HepG2 (cell line): ENCODE measurements around the gene HMGCLL1. TPM values are rescaled to one million over a fixed set of nuclear protein-coding genes. Genes with fewer than 3 reads are reported as not detected.

Experiments used
- ATAC-seq: fragments of 200-7000 bp; cut with Tn5 transposase; 3 replicates; pipeline ENCODE4 v1.9.1; 2020; ENCODE audit warnings: mild to moderate bottlenecking, moderate library complexity
- BruUV-seq: library from RNA; stranded (reverse); fragments of 400-500 nt; replicated peaks from 2 replicates; lab custom pipeline; 2021; lab: Mats Ljungman, UMichigan
- CTCF ChIA-PET: fragments of 300-600 bp; formaldehyde crosslinking; extraction: SDS; loops from one replicate; lab custom pipeline; 2021; ENCODE audit warnings: low total read pairs, inconsistent platforms, low intra/inter-chr PET ratio; lab: Yijun Ruan, JAX
- POLR2A ChIA-PET: fragments of 350-600 bp; sonication (Branson Sonifier 250); formaldehyde crosslinking; loops from one replicate; lab custom pipeline; 2020; ENCODE audit warnings: antibody characterized with exemption, inconsistent platforms; lab: Yijun Ruan, JAX
- DNase-seq: peaks from one replicate; pipeline ENCODE4 v3.0.0-alpha.2; 2015; ENCODE audit warnings: low spot score
- FAIRE-seq: peaks from 3 replicates; lab custom pipeline; 2011; peaks lifted over from hg19 to GRCh38; lab: Jason Lieb, UNC
- H2AFZ ChIP-seq: one replicate; pipeline ENCODE4 v1.6.1; 2011; ENCODE audit warnings: low read length, inconsistent platforms
- H3K27ac ChIP-seq: fragments of 300-600 bp; 3 replicates; pipeline ENCODE4 v1.8.0; 2011; ENCODE audit warnings: mixed run types, mild to moderate bottlenecking, mixed read lengths, low read length, inconsistent platforms; ENCODE audit not compliant: insufficient read depth; ENCODE audit errors: extremely low read length
- H3K27me3 ChIP-seq, 2 experiments: fragments of 200-600 bp in 1 of 2; 2 replicates in 1 of 2; 3 replicates in 1 of 2; pipeline versions ENCODE4 v1.6.0 to v1.8.0; 2011; ENCODE audit warnings: low read length in 2 of 2, mild to moderate bottlenecking in 2 of 2, moderate library complexity in 2 of 2, inconsistent platforms in 1 of 2; ENCODE audit not compliant: insufficient read depth in 2 of 2, control insufficient read depth in 1 of 2
- H3K36me3 ChIP-seq, 2 experiments: fragments of 200-600 bp in 1 of 2; replicated peaks in 1 of 2; 2 replicates in 1 of 2; 3 replicates in 1 of 2; pipeline versions ENCODE4 v1.5.1 to v1.8.0; 2011; ENCODE audit warnings: low read length in 2 of 2, inconsistent platforms in 1 of 2; ENCODE audit not compliant: insufficient read depth in 2 of 2, control insufficient read depth in 1 of 2
- H3K4me1 ChIP-seq: 2 replicates; pipeline ENCODE4 v1.5.1; 2012; ENCODE audit warnings: low read length, inconsistent platforms; ENCODE audit not compliant: insufficient read depth
- H3K4me2 ChIP-seq: 2 replicates; pipeline ENCODE4 v1.6.0; 2011; ENCODE audit warnings: low read depth, low read length, inconsistent platforms
- H3K4me3 ChIP-seq, 3 experiments: fragments of 200-600 bp in 1 of 3; sonication (generic), shearing (Covaris generic) in 1 of 3; replicated peaks in 1 of 3; 2 replicates each; pipeline ENCODE4 v1.5.1; 2011 to 2016; ENCODE audit warnings: low read length in 3 of 3, inconsistent platforms in 2 of 3, low read depth in 2 of 3, mild to moderate bottlenecking in 2 of 3, control low read depth in 1 of 3, mixed read lengths in 1 of 3; ENCODE audit not compliant: insufficient read depth in 1 of 3
- H3K79me2 ChIP-seq: one replicate; pipeline ENCODE4 v1.6.1; 2011; ENCODE audit warnings: low read length, inconsistent platforms; ENCODE audit not compliant: insufficient read depth
- H3K9ac ChIP-seq: 2 replicates; pipeline ENCODE4 v1.6.0; 2011; ENCODE audit warnings: mild to moderate bottlenecking, low read depth, low read length, inconsistent platforms; ENCODE audit not compliant: insufficient read depth
- H3K9me3 ChIP-seq: 2 replicates; pipeline ENCODE4 v1.5.1; 2012; ENCODE audit warnings: mild to moderate bottlenecking, low read length
- H4K20me1 ChIP-seq: 2 replicates; pipeline ENCODE4 v1.6.0; 2011; ENCODE audit warnings: inconsistent platforms, mild to moderate bottlenecking, low read length, moderate library complexity; ENCODE audit not compliant: insufficient read depth
- GPN1 ChIP-seq: sonication (generic); formaldehyde crosslinking; IDR thresholded peaks from 2 replicates; pipeline ENCODE4 v1.5.1; 2020; ENCODE audit warnings: missing genetic modification reagents, borderline replicate concordance
- KDM6A ChIP-seq: IDR thresholded peaks from 2 replicates; pipeline ENCODE4 v1.6.1; 2016; ENCODE audit warnings: low read depth
- KLF6 ChIP-seq: IDR thresholded peaks from 2 replicates; pipeline ENCODE4 v1.8.0; 2016; ENCODE audit warnings: missing biosample characterization, missing genetic modification reagents
- REXO4 ChIP-seq: sonication (generic); formaldehyde crosslinking; IDR thresholded peaks from 2 replicates; pipeline ENCODE4 v1.8.0; 2022; ENCODE audit warnings: missing genetic modification reagents, mild to moderate bottlenecking, borderline replicate concordance
- SALL2 ChIP-seq: sonication (generic); formaldehyde crosslinking; IDR thresholded peaks from 2 replicates; pipeline ENCODE4 v1.8.1; 2023; ENCODE audit warnings: mild to moderate bottlenecking, missing genetic modification reagents, inconsistent platforms
- TAF15 ChIP-seq: fragments of 200-400 bp; formaldehyde crosslinking; IDR thresholded peaks from one replicate; pipeline ENCODE4 v1.6.1; 2018; ENCODE audit warnings: mild to moderate bottlenecking, low read depth, low read length; ENCODE audit not compliant: poor library complexity, severe bottlenecking
- ZSCAN30 ChIP-seq: sonication (generic); formaldehyde crosslinking; IDR thresholded peaks from 2 replicates; pipeline ENCODE4 v1.5.0; 2020; ENCODE audit warnings: mild to moderate bottlenecking, missing genetic modification reagents
- WGBS: methylation state at CpG from one replicate; pipeline ENCODE4 v1.1.6; 2017; ENCODE audit warnings: low lambda C conversion rate; 5-methylcytosine and 5-hydroxymethylcytosine counted together
- in situ Hi-C: cut with HindIII; loops from 2 replicates; pipeline ENCODE4 v1.10.0; 2017; ENCODE audit warnings: low pct_unique_long_range_greater_than_20kb; ENCODE audit not compliant: extremely low pct_ligation_motif_present
- intact Hi-C: fragments of 100-400 bp; cut with micrococcal nuclease; formaldehyde crosslinking; loops from one replicate; pipeline ENCODE4 v1.10.0; 2022; ENCODE audit not compliant: unreplicated experiment
- polyA plus RNA-seq, 8 experiments: library from polyadenylated mRNA; depleted of rRNA in 3 of 8; stranded (reverse) in 7 of 8; unstranded in 1 of 8; fragments of >200 nt; fragmentation: Illumina TruSeq in 4 of 8; extraction: Trizol in 4 of 8; gene quantifications; 2 replicates each; pipeline versions ENCODE4 v1.2.1 to v1.2.3, GENCODE V29; 2011 to 2016; ENCODE audit warnings: low read depth in 4 of 8, missing spikeins in 1 of 8, mixed read lengths in 1 of 8; ENCODE audit not compliant: insufficient read depth in 1 of 8
- total RNA-seq, 5 experiments: library from RNA; depleted of rRNA; stranded (reverse); fragments of >200 nt; fragmentation: Illumina TruSeq; extraction: Trizol; gene quantifications; 2 replicates each; pipeline ENCODE4 v1.2.3, GENCODE V29; 2016; ENCODE audit warnings: low read depth in 1 of 5
- TF ChIP-seq, protein P1 (sequence below): sonication (generic); formaldehyde crosslinking; IDR thresholded peaks from 2 replicates; pipeline ENCODE4 v1.5.0; 2020; ENCODE audit warnings: missing genetic modification reagents
- TF ChIP-seq, protein P2 (sequence below): sonication (generic); formaldehyde crosslinking; IDR thresholded peaks from 2 replicates; pipeline ENCODE4 v1.4.0; 2020; ENCODE audit warnings: missing genetic modification reagents
- TF ChIP-seq, protein P3 (sequence below): sonication (generic); formaldehyde crosslinking; IDR thresholded peaks from 2 replicates; pipeline ENCODE4 v1.5.0; 2020; ENCODE audit warnings: mild to moderate bottlenecking, missing genetic modification reagents, borderline replicate concordance

The HMGCLL1 gene
- total and polyA plus RNA-seq, 2 of the 13 experiments (the other 11 are each of a cell fraction or from before 2014, with no cell fraction given): not detected

DNA sequence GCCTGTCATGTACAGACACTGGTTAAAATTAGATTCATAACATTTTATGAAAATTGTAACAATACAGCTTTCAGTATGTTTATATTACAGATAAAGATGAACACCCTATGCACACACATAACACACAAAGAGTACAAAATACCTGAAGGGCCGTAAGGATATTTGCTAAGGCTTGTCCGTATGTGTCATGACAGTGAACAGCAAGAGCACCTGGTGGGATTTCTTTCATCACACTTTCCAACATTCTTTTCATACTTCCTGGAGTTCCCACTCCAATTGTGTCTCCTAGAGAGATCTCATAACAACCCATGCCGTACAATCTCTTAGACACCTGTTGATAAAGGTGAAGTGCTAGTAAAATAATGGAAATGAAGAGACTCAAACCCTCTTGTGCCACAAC lies 83.7 kb downstream of the HMGCLL1 start (continued):
- TF ChIP-seq TAF15: no peak
- TF ChIP-seq, protein P1, sequence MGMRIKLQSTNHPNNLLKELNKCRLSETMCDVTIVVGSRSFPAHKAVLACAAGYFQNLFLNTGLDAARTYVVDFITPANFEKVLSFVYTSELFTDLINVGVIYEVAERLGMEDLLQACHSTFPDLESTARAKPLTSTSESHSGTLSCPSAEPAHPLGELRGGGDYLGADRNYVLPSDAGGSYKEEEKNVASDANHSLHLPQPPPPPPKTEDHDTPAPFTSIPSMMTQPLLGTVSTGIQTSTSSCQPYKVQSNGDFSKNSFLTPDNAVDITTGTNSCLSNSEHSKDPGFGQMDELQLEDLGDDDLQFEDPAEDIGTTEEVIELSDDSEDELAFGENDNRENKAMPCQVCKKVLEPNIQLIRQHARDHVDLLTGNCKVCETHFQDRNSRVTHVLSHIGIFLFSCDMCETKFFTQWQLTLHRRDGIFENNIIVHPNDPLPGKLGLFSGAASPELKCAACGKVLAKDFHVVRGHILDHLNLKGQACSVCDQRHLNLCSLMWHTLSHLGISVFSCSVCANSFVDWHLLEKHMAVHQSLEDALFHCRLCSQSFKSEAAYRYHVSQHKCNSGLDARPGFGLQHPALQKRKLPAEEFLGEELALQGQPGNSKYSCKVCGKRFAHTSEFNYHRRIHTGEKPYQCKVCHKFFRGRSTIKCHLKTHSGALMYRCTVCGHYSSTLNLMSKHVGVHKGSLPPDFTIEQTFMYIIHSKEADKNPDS (CRISPR knock-in tag): no peak
- TF ChIP-seq, all 625 proteins: peak for 0

DNA sequence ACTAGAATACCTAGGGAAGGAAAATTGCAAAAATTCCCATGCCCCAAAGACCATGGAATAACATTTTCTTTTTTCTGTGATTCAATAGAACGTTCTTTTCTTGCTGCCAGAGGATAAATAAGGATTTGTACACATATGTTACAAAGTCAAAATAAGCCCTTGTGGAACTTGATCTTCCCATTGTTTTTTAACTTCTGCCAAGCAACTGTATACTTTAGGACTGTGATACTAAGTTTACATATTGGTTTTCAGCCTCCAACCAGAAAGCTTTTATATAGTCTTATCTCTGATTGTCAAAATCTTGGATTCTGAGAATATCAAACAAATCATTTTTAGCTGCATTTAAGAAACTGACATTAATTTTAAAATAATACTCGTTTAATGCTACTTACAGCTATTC lies 84.6 kb downstream of the HMGCLL1 start:
- FAIRE-seq (no peak), ATAC-seq (no peak), DNase-seq (no peak)
- Histone ChIP-seq H3K9ac (no peak overlapping the region), H3K9me3 (no peaks in the 10 kb centered on the region), H3K4me3 (no peak overlapping the region), H3K27ac (no peak overlapping the region), H4K20me1 (no peaks in the 10 kb centered on the region), H3K27me3 (no peaks in the 10 kb centered on the region), H3K79me2 (no peaks in the 10 kb centered on the region), H2AFZ (no peak overlapping the region), H3K36me3 (no peaks in the 10 kb centered on the region), H3K4me1 (no peaks in the 10 kb centered on the region), H3K4me2 (no peak overlapping the region)
- in situ Hi-C loops: no loop called here
- 0% methylated on average over 2 of the region's 2 CpGs for WGBS
- CTCF ChIA-PET: no interaction called here
- intact Hi-C loops: no loop called here
- BruUV-seq: no TSS peak
- POLR2A ChIA-PET: no interaction called here
- TF ChIP-seq KLF6 (CRISPR knock-in tag) (no peak), KDM6A (CRISPR knock-in tag) (no peak), GPN1 (CRISPR knock-in tag) (no peak), SALL2 (no peak), REXO4 (CRISPR knock-in tag) (no peak), ZSCAN30 (CRISPR knock-in tag) (no peak)
- TF ChIP-seq, protein P2, sequence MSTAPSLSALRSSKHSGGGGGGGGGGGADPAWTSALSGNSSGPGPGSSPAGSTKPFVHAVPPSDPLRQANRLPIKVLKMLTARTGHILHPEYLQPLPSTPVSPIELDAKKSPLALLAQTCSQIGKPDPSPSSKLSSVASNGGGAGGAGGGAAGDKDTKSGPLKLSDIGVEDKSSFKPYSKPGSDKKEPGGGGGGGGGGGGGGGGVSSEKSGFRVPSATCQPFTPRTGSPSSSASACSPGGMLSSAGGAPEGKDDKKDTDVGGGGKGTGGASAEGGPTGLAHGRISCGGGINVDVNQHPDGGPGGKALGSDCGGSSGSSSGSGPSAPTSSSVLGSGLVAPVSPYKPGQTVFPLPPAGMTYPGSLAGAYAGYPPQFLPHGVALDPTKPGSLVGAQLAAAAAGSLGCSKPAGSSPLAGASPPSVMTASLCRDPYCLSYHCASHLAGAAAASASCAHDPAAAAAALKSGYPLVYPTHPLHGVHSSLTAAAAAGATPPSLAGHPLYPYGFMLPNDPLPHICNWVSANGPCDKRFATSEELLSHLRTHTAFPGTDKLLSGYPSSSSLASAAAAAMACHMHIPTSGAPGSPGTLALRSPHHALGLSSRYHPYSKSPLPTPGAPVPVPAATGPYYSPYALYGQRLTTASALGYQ (CRISPR knock-in tag): no peak
- TF ChIP-seq, protein P3, sequence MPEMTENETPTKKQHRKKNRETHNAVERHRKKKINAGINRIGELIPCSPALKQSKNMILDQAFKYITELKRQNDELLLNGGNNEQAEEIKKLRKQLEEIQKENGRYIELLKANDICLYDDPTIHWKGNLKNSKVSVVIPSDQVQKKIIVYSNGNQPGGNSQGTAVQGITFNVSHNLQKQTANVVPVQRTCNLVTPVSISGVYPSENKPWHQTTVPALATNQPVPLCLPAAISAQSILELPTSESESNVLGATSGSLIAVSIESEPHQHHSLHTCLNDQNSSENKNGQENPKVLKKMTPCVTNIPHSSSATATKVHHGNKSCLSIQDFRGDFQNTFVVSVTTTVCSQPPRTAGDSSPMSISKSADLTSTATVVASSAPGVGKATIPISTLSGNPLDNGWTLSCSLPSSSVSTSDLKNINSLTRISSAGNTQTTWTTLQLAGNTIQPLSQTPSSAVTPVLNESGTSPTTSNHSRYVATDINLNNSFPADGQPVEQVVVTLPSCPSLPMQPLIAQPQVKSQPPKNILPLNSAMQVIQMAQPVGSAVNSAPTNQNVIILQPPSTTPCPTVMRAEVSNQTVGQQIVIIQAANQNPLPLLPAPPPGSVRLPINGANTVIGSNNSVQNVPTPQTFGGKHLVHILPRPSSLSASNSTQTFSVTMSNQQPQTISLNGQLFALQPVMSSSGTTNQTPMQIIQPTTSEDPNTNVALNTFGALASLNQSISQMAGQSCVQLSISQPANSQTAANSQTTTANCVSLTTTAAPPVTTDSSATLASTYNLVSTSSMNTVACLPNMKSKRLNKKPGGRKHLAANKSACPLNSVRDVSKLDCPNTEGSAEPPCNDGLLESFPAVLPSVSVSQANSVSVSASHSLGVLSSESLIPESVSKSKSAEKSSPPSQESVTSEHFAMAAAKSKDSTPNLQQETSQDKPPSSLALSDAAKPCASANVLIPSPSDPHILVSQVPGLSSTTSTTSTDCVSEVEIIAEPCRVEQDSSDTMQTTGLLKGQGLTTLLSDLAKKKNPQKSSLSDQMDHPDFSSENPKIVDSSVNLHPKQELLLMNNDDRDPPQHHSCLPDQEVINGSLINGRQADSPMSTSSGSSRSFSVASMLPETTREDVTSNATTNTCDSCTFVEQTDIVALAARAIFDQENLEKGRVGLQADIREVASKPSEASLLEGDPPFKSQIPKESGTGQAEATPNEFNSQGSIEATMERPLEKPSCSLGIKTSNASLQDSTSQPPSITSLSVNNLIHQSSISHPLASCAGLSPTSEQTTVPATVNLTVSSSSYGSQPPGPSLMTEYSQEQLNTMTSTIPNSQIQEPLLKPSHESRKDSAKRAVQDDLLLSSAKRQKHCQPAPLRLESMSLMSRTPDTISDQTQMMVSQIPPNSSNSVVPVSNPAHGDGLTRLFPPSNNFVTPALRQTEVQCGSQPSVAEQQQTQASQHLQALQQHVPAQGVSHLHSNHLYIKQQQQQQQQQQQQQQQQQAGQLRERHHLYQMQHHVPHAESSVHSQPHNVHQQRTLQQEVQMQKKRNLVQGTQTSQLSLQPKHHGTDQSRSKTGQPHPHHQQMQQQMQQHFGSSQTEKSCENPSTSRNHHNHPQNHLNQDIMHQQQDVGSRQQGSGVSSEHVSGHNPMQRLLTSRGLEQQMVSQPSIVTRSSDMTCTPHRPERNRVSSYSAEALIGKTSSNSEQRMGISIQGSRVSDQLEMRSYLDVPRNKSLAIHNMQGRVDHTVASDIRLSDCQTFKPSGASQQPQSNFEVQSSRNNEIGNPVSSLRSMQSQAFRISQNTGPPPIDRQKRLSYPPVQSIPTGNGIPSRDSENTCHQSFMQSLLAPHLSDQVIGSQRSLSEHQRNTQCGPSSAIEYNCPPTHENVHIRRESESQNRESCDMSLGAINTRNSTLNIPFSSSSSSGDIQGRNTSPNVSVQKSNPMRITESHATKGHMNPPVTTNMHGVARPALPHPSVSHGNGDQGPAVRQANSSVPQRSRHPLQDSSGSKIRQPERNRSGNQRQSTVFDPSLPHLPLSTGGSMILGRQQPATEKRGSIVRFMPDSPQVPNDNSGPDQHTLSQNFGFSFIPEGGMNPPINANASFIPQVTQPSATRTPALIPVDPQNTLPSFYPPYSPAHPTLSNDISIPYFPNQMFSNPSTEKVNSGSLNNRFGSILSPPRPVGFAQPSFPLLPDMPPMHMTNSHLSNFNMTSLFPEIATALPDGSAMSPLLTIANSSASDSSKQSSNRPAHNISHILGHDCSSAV (CRISPR knock-in tag): no peak
